ENCODE results near the gene GNAQ. TPM values are rescaled to one million over a fixed set of nuclear protein-coding genes. Genes with fewer than 3 reads are reported as not detected.

The GNAQ gene
- total and polyA plus RNA-seq, 2 of the 13 experiments (the other 11 are each of a cell fraction or from before 2014, with no cell fraction given), result 16.5 to 17.7 TPM

- TF ChIP-seq ARID4A (CRISPR knock-in tag; IDR thresholded peaks at IDR 0.05; ENCODE audit: borderline replicate concordance), result no peak
- TF ChIP-seq ZMYM2 (CRISPR knock-in tag; IDR thresholded peaks at IDR 0.05), result no peak
- TF ChIP-seq ZSCAN29 (CRISPR knock-in tag; conservative IDR thresholded peaks at IDR 0.05), result no peak
- no peak for TF ChIP-seq ZGPAT (CRISPR knock-in tag; IDR thresholded peaks at IDR 0.05)
- no peak for TF ChIP-seq DMTF1 (CRISPR knock-in tag; IDR thresholded peaks at IDR 0.05)
- no peak for TF ChIP-seq AKNA (CRISPR knock-in tag; IDR thresholded peaks at IDR 0.05; ENCODE audit: borderline replicate concordance)
- no peak for TF ChIP-seq FOXA1 (IDR thresholded peaks at IDR 0.05)
- TF ChIP-seq FOXA1 (CRISPR knock-in tag; IDR thresholded peaks at IDR 0.05), result no peak
- TF ChIP-seq TCF7L2 (IDR thresholded peaks at IDR 0.05; ENCODE audit: low read depth, low read length), result no peak
Measured at GRCh38 chr9:77809552-77809951, 222.1 kb downstream of the GNAQ start (continued).

All from HepG2 (cell line).